Ovary (tissue), 3 donors: ENCODE results near the gene KAT14.

ENCODE experiments used
- CTCF ChIP-seq, 3 donors: fragments of 450-650 bp in 2 of 3; fragments of 200-600 bp in 1 of 3; IDR thresholded peaks; one replicate each; pipeline versions ENCODE4 v1.5.1 to v1.8.0; 2016 to 2022; ENCODE audit warnings: antibody characterized with exemption in 3 of 3, mild to moderate bottlenecking in 1 of 3
- EP300 ChIP-seq: sonication (generic); formaldehyde crosslinking; IDR thresholded peaks from one replicate; pipeline ENCODE4 v1.6.1; 2017; ENCODE audit warnings: antibody characterized with exemption
- POLR2A ChIP-seq: fragments of 450-650 bp; IDR thresholded peaks from one replicate; pipeline ENCODE4 v1.6.1; 2017; ENCODE audit warnings: antibody characterized with exemption, mild to moderate bottlenecking, moderate library complexity
- donor health status: DM: no; HTN: no; CAD: no.

GRCh38 chr20:18176318-18176785 is 38.7 kb downstream of the KAT14 start:
- no peak for TF ChIP-seq POLR2A
- no peak for TF ChIP-seq CTCF (IDR thresholded peaks at IDR 0.05)
- no peak for TF ChIP-seq EP300
